ENCODE measurements around the gene GON4L. TPM values are rescaled to one million over a fixed set of nuclear protein-coding genes. Genes with fewer than 3 reads are reported as not detected.

Gene GON4L
- total RNA-seq, 1 experiment from 2014 or later: 31.2 TPM

- DNase-seq (no peak), ATAC-seq (no peak)
- no peak for TF ChIP-seq CTCF (conservative IDR thresholded peaks at IDR 0.05; ENCODE audit: low read depth, low read length)
- no peak for TF ChIP-seq EZH2phosphoT487 (IDR thresholded peaks at IDR 0.05; ENCODE audit: borderline replicate concordance, low read length)
- no peak for TF ChIP-seq EZH2 (IDR thresholded peaks at IDR 0.05; ENCODE audit: low read length, unreplicated experiment)
- Histone ChIP-seq H3K27ac (ENCODE audit: low read length) (no peak overlapping the region), H3K4me3 (ENCODE audit: low read length) (no peak overlapping the region), H3K27me3 (ENCODE audit: low read length) (no peaks in the 10 kb centered on the region), H2AFZ (ENCODE audit: low read length) (no peak overlapping the region), H3K9me2 (replicated peaks; ENCODE audit: low read length) (no peaks in the 10 kb centered on the region), H3F3A (ENCODE audit: low read length, unreplicated experiment) (no peaks in the 10 kb centered on the region), H3K79me2 (ENCODE audit: low read length) (peaks cover 32% of the 10 kb centered on the region), H3K36me3 (ENCODE audit: low read depth, low read length) (0 out of 2 replicates have a peak, but pooled peaks cover 5% of the 10 kb centered on the region), H3K9me3 (ENCODE audit: low read length) (no peaks in the 10 kb centered on the region), H4K20me1 (ENCODE audit: low read length) (no peaks in the 10 kb centered on the region), H3K9ac (ENCODE audit: low read length) (no peak overlapping the region), H3K4me1 (ENCODE audit: insufficient read depth, low read length) (no peaks in the 10 kb centered on the region), H3K4me2 (ENCODE audit: low read length) (no peak overlapping the region)
- BruUV-seq (replicated peaks): no TSS peak
- ChIA-PET POLR2A (ENCODE audit: unreplicated experiment) (no interaction called here), CTCF (no interaction called here)
- intact Hi-C loops (cut with micrococcal nuclease): no loop called here
Observed at GRCh38 chr1:155833665-155834295, 23.2 kb downstream of the GON4L start.

GRCh38 chr1:155831279-155831976, 25.6 kb downstream of the GON4L start:
- BruUV-seq (replicated peaks): no TSS peak
- Histone ChIP-seq H3K4me2 (ENCODE audit: low read length) (no peak overlapping the region), H3K9me2 (replicated peaks; ENCODE audit: low read length) (no peaks in the 10 kb centered on the region), H4K20me1 (ENCODE audit: low read length) (no peaks in the 10 kb centered on the region), H3K4me1 (ENCODE audit: insufficient read depth, low read length) (no peaks in the 10 kb centered on the region), H3K79me2 (ENCODE audit: low read length) (peaks cover 13% of the 10 kb centered on the region; the same call in 1 of the 2 replicates), H2AFZ (ENCODE audit: low read length) (no peak overlapping the region), H3K36me3 (ENCODE audit: low read depth, low read length) (0 out of 2 replicates have a peak, but pooled peaks cover under 1% of the 10 kb centered on the region), H3K27me3 (ENCODE audit: low read length) (no peaks in the 10 kb centered on the region), H3K9ac (ENCODE audit: low read length) (no peak overlapping the region), H3F3A (ENCODE audit: low read length, unreplicated experiment) (no peaks in the 10 kb centered on the region), H3K9me3 (ENCODE audit: low read length) (no peaks in the 10 kb centered on the region), H3K4me3 (ENCODE audit: low read length) (no peak overlapping the region), H3K27ac (ENCODE audit: low read length) (no peak overlapping the region)
- POLR2A ChIA-PET (ENCODE audit: unreplicated experiment): no interaction called here
- TF ChIP-seq EZH2 (IDR thresholded peaks at IDR 0.05; ENCODE audit: low read length, unreplicated experiment): no peak
- no peak for TF ChIP-seq CTCF (conservative IDR thresholded peaks at IDR 0.05; ENCODE audit: low read depth, low read length)
- no peak for TF ChIP-seq EZH2phosphoT487 (IDR thresholded peaks at IDR 0.05; ENCODE audit: borderline replicate concordance, low read length)
- CTCF ChIA-PET: no interaction called here
- intact Hi-C loops (cut with micrococcal nuclease): no loop called here
- DNase-seq (no peak), ATAC-seq (no peak)

GRCh38 chr1:155827450-155827849, 29.6 kb downstream of the GON4L start:
- no peak for ATAC-seq
- H3K9me2 ChIP-seq (replicated peaks; ENCODE audit: low read length): no peaks in the 10 kb centered on the region
- TF ChIP-seq CTCF (conservative IDR thresholded peaks at IDR 0.05; ENCODE audit: low read depth, low read length) (no peak), EZH2 (IDR thresholded peaks at IDR 0.05; ENCODE audit: low read length, unreplicated experiment) (no peak), EZH2phosphoT487 (IDR thresholded peaks at IDR 0.05; ENCODE audit: borderline replicate concordance, low read length) (no peak)
- peaks cover 3% of the 10 kb centered on the region; the same call in 1 of the 2 replicates for H3K79me2 ChIP-seq (ENCODE audit: low read length)
- ChIA-PET POLR2A (ENCODE audit: unreplicated experiment) (no interaction called here), CTCF (no interaction called here)
- no peak for DNase-seq
- H3K4me1 ChIP-seq (ENCODE audit: insufficient read depth, low read length): no peaks in the 10 kb centered on the region
- peaks cover 8% of the 10 kb centered on the region; the same call in 1 of the 2 replicates for H3K36me3 ChIP-seq (ENCODE audit: low read depth, low read length)
- H3F3A ChIP-seq (ENCODE audit: low read length, unreplicated experiment): no peaks in the 10 kb centered on the region
- no peak overlapping the region for H3K9ac ChIP-seq (ENCODE audit: low read length)
- no peak overlapping the region for H3K4me3 ChIP-seq (ENCODE audit: low read length)
- H2AFZ ChIP-seq (ENCODE audit: low read length): no peak overlapping the region
- H3K9me3 ChIP-seq (ENCODE audit: low read length): no peaks in the 10 kb centered on the region
- H3K4me2 ChIP-seq (ENCODE audit: low read length): no peak overlapping the region
- H3K27ac ChIP-seq (ENCODE audit: low read length): no peak overlapping the region
- no peaks in the 10 kb centered on the region for H3K27me3 ChIP-seq (ENCODE audit: low read length)
- BruUV-seq (replicated peaks): no TSS peak
- intact Hi-C loops (cut with micrococcal nuclease): no loop called here
- no peaks in the 10 kb centered on the region for H4K20me1 ChIP-seq (ENCODE audit: low read length)

Measured in PC-3 (cell line).